ENCODE measurements around the gene SLC38A2. TPM values are rescaled to one million over a fixed set of nuclear protein-coding genes. Genes with fewer than 3 reads are reported as not detected.

SLC38A2 gene
- total and polyA plus RNA-seq, 4 donors: 102 to 292 (median 195) TPM

DNA sequence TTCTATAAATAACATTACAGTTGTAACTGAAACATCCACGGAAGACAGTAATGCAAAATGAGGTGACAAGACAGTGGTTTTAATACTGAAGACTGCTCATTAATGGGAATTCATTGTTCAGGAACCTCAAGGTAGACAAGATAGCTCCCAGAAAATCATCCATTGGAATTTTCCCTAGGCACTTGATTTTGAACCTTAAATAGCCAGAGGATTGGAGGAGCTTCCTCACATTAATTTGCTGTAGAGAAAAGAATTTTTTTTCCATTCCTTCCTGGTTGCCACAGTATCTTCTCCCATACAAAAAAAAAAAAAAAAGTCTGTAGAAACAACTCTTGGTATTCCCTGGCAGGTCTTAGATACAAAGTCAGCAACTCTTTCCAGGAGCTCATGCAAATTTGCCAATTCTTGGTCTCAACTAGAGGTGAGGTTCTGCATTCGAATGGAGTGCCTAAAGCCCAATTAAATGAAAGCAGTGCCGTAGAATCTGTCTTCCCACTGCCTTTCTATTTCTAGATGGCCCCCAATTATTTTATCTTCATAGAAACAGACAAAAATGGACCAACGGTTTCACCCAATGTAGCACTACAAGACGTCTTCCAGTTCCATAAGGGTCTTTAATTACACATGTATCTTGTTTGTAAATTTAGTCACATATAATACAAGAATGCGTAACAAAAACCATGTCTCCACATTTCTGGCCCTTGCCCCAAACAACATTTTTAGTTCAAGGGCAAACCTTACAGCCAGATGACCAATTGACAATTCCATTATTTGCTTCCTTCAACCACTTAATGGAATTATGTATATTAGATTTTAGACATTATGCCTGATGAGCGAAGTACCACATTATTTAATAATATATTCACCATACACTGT lies 13.5 kb downstream of the SLC38A2 start:
- Histone ChIP-seq H3K9me3 (ENCODE audit: control insufficient read depth, insufficient read depth, low read length) (no peaks in the 10 kb centered on the region), H3K36me3 (ENCODE audit: control insufficient read depth, insufficient read depth, low read length) (no peaks in the 10 kb centered on the region), H3K27me3 (ENCODE audit: control insufficient read depth, insufficient read depth, low read length) (no peaks in the 10 kb centered on the region), H3K4me1 (ENCODE audit: control insufficient read depth, insufficient read depth, low read length) (no peaks in the 10 kb centered on the region), H3K4me3 (ENCODE audit: low read depth, low read length) (no peak overlapping the region), H3K27ac (ENCODE audit: low read depth, low read length) (no peak overlapping the region)
- WGBS (ENCODE audit: insufficient coverage): 100% methylated on average over 1 of the region's 7 CpGs
- no peak for DNase-seq (ENCODE audit: low read depth in 4 of 6, low spot score in 6 of 6)

DNA sequence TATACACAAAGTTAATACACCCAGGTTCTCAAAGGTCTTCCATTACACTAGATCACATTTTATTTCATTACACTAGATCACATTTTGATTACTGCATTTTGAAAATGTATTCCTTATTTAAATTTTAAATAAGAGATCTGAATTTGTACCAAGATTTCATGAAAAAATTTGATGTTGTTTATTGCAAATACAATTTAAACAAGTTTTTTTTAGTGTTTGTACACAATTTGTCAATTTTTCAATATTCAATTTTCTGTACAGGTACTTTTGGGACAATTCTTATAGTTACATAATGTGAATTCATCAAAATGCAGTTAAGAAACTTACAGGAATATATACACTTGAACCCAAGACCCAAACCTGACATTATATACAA lies 14.3 kb downstream of the SLC38A2 start:
- Histone ChIP-seq H3K9me3 (ENCODE audit: control insufficient read depth, insufficient read depth, low read length) (no peaks in the 10 kb centered on the region), H3K4me3 (ENCODE audit: low read depth, low read length) (no peak overlapping the region), H3K36me3 (ENCODE audit: control insufficient read depth, insufficient read depth, low read length) (no peaks in the 10 kb centered on the region), H3K4me1 (ENCODE audit: control insufficient read depth, insufficient read depth, low read length) (no peaks in the 10 kb centered on the region), H3K27me3 (ENCODE audit: control insufficient read depth, insufficient read depth, low read length) (no peaks in the 10 kb centered on the region), H3K27ac (ENCODE audit: low read depth, low read length) (no peak overlapping the region)
- DNase-seq (ENCODE audit: low read depth in 4 of 6, low spot score in 6 of 6): no peak

DNA sequence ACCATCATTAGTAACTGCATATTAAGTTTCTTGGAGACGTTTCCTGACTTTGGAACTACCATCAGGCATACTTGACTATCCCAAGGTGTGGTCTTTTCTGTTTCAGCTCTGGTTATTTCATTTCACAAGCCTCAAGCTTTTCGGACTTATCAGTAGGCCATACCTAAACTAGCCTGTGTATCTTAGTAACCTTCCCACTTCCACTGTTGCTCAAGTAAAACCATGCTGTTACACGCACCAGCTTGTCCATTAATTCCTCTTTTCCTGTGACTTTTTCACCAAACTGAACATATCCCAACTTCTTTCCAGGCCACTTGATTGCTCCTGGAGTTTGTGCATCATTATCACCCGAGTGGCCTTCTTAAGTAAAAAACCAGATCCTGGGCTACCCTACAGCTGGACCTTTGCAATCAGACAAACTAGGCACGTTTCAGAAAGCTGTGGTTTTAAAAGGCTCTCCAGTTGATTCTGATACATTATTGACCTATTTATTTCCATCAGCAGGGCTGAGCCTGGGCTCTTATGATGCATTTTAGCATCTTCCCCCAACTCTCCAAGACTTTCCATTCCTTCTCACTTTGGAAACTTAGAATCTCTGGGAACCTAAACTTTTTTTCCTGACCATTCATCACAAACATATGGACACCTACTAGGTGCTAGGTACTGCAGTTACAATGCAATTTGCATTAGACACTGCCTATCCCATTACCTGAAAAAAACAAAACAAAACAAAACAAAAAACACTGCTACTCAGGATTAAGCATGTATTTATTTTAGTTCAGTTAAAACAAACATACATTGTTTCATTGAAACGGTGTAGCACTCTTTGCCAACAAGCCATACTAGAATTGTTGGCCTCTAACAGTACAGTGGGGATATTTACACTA lies 14.9 kb downstream of the SLC38A2 start:
- H3K4me3 ChIP-seq (ENCODE audit: low read depth, low read length): no peak overlapping the region
- no peak overlapping the region for H3K27ac ChIP-seq (ENCODE audit: low read depth, low read length)
- 47% methylated on average over 5 of the region's 6 CpGs for WGBS (ENCODE audit: insufficient coverage)
- H3K27me3 ChIP-seq (ENCODE audit: control insufficient read depth, insufficient read depth, low read length): no peaks in the 10 kb centered on the region
- H3K9me3 ChIP-seq (ENCODE audit: control insufficient read depth, insufficient read depth, low read length): no peaks in the 10 kb centered on the region
- no peak for DNase-seq (ENCODE audit: low read depth in 4 of 6, low spot score in 6 of 6)
- no peaks in the 10 kb centered on the region for H3K36me3 ChIP-seq (ENCODE audit: control insufficient read depth, insufficient read depth, low read length)
- H3K4me1 ChIP-seq (ENCODE audit: control insufficient read depth, insufficient read depth, low read length): no peaks in the 10 kb centered on the region

DNA sequence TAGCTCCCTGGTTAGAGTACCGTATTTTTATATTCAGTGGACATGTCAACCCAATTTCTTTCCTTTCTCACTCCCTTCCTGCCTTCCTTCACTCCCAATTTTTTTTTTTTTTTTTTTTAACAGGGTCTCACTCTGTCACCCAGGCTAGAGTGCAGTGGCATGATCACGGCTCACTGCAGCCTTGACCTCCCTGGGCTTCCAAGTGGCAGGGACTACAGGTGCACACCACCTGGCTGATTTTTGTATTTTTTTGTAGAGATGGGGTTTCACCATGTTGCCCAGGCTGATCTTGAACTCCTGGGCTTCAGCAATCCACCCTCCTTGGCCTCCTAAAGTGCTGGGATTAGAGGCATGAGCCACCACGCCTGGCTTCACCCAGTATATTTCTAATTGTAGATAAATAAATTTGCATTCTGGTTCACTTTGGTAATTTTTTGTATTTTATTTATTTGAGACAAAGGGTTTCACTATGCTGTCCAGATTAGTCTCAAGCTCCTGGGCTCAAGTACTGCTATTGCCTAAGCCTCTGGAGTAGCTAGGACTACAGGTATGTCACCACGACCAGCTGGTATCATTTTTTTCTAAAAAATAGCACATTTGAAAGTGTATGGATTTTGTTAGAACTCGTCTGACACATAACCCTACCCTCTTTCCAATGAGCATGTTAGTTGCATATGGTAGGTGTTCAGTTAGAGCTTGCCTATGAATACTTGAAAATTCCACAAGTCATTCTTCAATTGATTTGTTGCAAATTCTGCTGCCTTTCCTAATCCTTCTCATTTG lies 15.7 kb downstream of the SLC38A2 start:
- no peaks in the 10 kb centered on the region for H3K36me3 ChIP-seq (ENCODE audit: control insufficient read depth, insufficient read depth, low read length)
- no peak overlapping the region for H3K27ac ChIP-seq (ENCODE audit: low read depth, low read length)
- H3K4me1 ChIP-seq (ENCODE audit: control insufficient read depth, insufficient read depth, low read length): no peaks in the 10 kb centered on the region
- H3K27me3 ChIP-seq (ENCODE audit: control insufficient read depth, insufficient read depth, low read length): no peaks in the 10 kb centered on the region
- no CpG with 5 or more reads among the region's 5 CpGs for WGBS (ENCODE audit: insufficient coverage)
- no peak overlapping the region for H3K4me3 ChIP-seq (ENCODE audit: low read depth, low read length)
- H3K9me3 ChIP-seq (ENCODE audit: control insufficient read depth, insufficient read depth, low read length): no peaks in the 10 kb centered on the region
- no peak for DNase-seq (ENCODE audit: low read depth in 4 of 6, low spot score in 6 of 6)

DNA sequence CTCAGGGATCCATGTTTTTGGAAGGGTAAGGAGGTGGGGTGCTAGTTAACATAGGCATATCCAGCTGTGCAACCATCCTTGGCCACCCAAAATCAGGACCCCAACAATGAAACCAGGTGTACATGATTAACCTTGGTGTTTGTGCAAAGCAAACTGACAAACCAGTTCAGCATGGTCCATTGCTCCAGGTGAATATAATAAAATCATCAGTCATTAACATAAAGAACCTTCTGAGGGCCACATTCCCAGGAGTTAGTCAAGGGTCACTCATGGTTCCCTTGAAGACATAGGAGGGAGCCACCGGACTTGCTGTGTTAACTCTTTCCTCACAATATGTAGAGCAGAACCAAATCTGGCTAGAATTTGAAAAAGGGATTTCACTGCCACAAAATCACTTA lies 17.8 kb downstream of the SLC38A2 start:
- H3K36me3 ChIP-seq (ENCODE audit: control insufficient read depth, insufficient read depth, low read length): no peaks in the 10 kb centered on the region
- DNase-seq (ENCODE audit: low read depth in 4 of 6, low spot score in 6 of 6): no peak
- H3K4me3 ChIP-seq (ENCODE audit: low read depth, low read length): no peak overlapping the region
- no peaks in the 10 kb centered on the region for H3K27me3 ChIP-seq (ENCODE audit: control insufficient read depth, insufficient read depth, low read length)
- no peak overlapping the region for H3K27ac ChIP-seq (ENCODE audit: low read depth, low read length)
- WGBS (ENCODE audit: insufficient coverage): no CpG with 5 or more reads among the region's 1 CpG
- H3K9me3 ChIP-seq (ENCODE audit: control insufficient read depth, insufficient read depth, low read length): no peaks in the 10 kb centered on the region
- H3K4me1 ChIP-seq (ENCODE audit: control insufficient read depth, insufficient read depth, low read length): no peaks in the 10 kb centered on the region

DNA sequence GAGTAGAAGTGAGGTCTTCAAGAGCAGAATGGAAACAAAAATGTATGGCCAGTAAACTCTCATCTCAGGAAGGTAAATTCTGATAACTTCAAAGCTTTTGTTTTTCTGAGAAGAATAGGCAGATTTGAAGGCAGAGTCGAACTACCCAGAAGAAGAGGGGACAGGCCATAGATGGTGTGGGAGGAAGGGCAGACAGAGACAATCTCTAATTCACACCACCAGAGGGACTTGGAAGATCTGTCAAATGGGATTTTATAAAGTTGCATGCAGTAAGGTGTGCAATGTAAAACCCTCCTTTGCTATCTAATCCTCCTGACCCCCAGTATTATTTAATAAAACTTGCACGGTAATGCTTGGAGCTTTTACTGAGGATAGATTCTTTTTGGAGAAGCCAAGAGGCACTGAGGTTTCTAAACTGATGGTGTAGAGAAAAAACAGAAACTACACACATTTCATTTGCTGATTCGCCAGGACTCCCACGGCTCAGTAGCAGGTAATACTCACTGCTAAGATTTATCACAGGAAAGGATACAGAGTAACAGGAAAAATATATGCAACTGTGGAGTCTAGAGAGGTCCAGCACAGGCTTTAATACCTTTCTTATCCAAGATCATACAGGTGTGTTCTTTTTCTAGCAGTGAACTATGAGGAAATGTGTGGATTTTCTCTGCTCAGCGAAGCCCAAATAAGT lies 18.3 kb downstream of the SLC38A2 start:
- WGBS (ENCODE audit: insufficient coverage): 83% methylated on average over 3 of the region's 5 CpGs
- H3K9me3 ChIP-seq (ENCODE audit: control insufficient read depth, insufficient read depth, low read length): no peaks in the 10 kb centered on the region
- no peak for DNase-seq (ENCODE audit: low read depth in 4 of 6, low spot score in 6 of 6)

DNA sequence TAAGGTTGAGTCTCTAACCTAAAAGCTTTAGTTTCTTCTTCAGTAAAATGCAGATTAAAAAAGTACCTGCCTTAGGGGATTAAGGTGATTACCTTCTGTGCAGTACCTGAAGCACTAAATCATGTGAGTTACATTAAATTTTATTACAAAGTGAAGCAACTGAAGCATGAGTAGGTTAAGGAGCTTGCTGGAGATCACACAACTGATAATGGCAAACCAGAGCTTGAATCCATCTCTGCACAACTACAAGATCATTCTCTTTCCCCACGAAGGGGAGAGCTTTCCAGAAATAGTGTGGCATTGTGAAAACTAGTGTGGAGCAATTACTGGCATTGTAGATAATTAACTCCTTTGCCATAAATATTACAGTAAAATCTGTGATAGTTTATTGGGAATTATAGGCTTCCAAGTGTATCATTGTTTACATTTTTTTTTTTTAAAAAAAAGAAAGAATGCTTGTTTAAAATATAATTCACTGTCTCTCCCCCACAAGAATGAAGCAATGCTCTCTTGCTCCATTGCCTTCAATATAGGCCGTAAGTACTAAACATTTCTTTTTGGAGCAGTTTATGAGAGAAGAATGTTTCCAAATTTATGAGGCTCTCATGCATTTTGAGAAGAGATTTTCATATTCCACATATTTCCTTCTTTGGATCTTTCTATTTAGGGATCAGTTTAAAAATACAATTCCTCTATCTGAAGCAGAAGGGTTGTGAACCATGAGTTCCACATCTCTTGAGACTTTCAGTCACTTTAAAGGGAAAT lies 20.5 kb downstream of the SLC38A2 start:
- no peak overlapping the region for H3K27ac ChIP-seq (ENCODE audit: low read depth, low read length)
- DNase-seq (ENCODE audit: low read depth in 4 of 6, low spot score in 6 of 6): no peak
- no peak overlapping the region for H3K4me3 ChIP-seq (ENCODE audit: low read depth, low read length)
- no peaks in the 10 kb centered on the region for H3K36me3 ChIP-seq (ENCODE audit: control insufficient read depth, insufficient read depth, low read length)
- no peaks in the 10 kb centered on the region for H3K9me3 ChIP-seq (ENCODE audit: control insufficient read depth, insufficient read depth, low read length)
- H3K27me3 ChIP-seq (ENCODE audit: control insufficient read depth, insufficient read depth, low read length): no peaks in the 10 kb centered on the region
- H3K4me1 ChIP-seq (ENCODE audit: control insufficient read depth, insufficient read depth, low read length): no peaks in the 10 kb centered on the region
- no CpG with 5 or more reads among the region's 2 CpGs for WGBS (ENCODE audit: insufficient coverage)

More for the DNA sequence above, 18.3 kb downstream of the SLC38A2 start:
- no peaks in the 10 kb centered on the region for H3K36me3 ChIP-seq (ENCODE audit: control insufficient read depth, insufficient read depth, low read length)
- H3K4me1 ChIP-seq (ENCODE audit: control insufficient read depth, insufficient read depth, low read length): no peaks in the 10 kb centered on the region
- no peak overlapping the region for H3K4me3 ChIP-seq (ENCODE audit: low read depth, low read length)
- H3K27me3 ChIP-seq (ENCODE audit: control insufficient read depth, insufficient read depth, low read length): no peaks in the 10 kb centered on the region
- H3K27ac ChIP-seq (ENCODE audit: low read depth, low read length): no peak overlapping the region

DNA sequence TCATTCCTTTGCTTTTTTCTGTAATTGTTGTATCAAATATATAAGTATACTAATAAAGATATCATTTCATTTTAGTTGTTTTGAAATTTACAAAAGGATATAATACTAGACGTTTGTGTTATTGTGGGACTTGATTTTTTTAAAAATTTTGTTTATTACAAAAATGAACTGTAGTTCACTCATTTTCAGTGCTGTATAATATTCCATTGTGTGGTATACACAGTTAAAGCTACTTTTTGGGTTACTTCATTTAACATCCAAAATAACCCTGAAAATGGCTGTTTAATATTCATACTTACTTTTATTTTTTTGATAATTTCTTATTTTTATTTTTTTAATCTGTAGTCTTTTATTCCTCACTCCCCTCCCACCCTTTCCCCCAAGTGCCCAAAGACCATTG lies 21.4 kb downstream of the SLC38A2 start:
- Histone ChIP-seq H3K9me3 (ENCODE audit: control insufficient read depth, insufficient read depth, low read length) (no peaks in the 10 kb centered on the region), H3K4me1 (ENCODE audit: control insufficient read depth, insufficient read depth, low read length) (no peaks in the 10 kb centered on the region), H3K36me3 (ENCODE audit: control insufficient read depth, insufficient read depth, low read length) (no peaks in the 10 kb centered on the region), H3K27me3 (ENCODE audit: control insufficient read depth, insufficient read depth, low read length) (no peaks in the 10 kb centered on the region), H3K27ac (ENCODE audit: low read depth, low read length) (no peak overlapping the region), H3K4me3 (ENCODE audit: low read depth, low read length) (no peak overlapping the region)
- DNase-seq (ENCODE audit: low read depth in 4 of 6, low spot score in 6 of 6): no peak
- no CpG with 5 or more reads among the region's 1 CpG for WGBS (ENCODE audit: insufficient coverage)
